GM10248 (cell line): ENCODE data around the gene GPAM.
A peak's percentile ranks its signal among the peaks of the same experiment; 100 is the strongest.

Experiments
- CTCF ChIA-PET: fragments of 300-600 bp; sonication (Branson Sonifier 250); formaldehyde crosslinking; extraction: SDS; loops from one replicate; lab custom pipeline; 2021; ENCODE audit warnings: antibody characterized with exemption; lab: Yijun Ruan, JAX
- POLR2A ChIA-PET: fragments of 350-650 bp; sonication (Branson Sonifier 250); formaldehyde crosslinking; extraction: SDS; loops from one replicate; lab custom pipeline; 2020; ENCODE audit warnings: antibody characterized with exemption; lab: Yijun Ruan, JAX
- DNase-seq: peaks from one replicate; pipeline ENCODE4 v3.0.0; 2012; ENCODE audit errors: extremely low spot score
- TF ChIP-seq, protein P1 (sequence below): IDR thresholded peaks from 2 replicates; pipeline ENCODE4 v1.5.1; 2012; ENCODE audit warnings: mild to moderate bottlenecking, low read depth; ENCODE audit errors: extremely low read depth, missing control alignments, control extremely low read depth

GPAM gene

DNA sequence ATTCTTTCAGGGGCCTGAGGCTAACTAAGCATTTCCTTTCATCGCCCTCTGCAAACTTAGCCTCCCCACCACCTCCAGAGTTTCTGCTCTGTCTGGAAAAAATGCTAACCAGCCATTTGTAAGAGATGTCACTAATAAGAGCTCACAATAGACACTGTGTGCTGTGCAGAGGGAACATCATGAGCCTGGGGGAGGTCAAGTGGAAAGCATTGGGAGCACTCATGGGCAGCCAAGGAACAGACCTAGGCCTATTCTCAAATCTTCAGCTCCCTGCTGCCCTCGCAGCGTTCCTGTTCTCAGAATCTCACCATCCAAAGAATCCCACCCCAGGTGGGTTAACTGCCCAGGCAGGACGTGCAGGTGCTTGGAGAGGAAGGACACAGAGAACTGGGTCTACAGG is 27.1 kb upstream of the GPAM start:
- ChIA-PET CTCF (interaction anchor here (0.6 to 1.5 kb wide), 3 partner anchors 10 to 70 kb away, joined by 3 read pairs; no protein-coding TSS in a partner anchor), POLR2A (no interaction called here)
- no peak for DNase-seq
- TF ChIP-seq, protein P1, sequence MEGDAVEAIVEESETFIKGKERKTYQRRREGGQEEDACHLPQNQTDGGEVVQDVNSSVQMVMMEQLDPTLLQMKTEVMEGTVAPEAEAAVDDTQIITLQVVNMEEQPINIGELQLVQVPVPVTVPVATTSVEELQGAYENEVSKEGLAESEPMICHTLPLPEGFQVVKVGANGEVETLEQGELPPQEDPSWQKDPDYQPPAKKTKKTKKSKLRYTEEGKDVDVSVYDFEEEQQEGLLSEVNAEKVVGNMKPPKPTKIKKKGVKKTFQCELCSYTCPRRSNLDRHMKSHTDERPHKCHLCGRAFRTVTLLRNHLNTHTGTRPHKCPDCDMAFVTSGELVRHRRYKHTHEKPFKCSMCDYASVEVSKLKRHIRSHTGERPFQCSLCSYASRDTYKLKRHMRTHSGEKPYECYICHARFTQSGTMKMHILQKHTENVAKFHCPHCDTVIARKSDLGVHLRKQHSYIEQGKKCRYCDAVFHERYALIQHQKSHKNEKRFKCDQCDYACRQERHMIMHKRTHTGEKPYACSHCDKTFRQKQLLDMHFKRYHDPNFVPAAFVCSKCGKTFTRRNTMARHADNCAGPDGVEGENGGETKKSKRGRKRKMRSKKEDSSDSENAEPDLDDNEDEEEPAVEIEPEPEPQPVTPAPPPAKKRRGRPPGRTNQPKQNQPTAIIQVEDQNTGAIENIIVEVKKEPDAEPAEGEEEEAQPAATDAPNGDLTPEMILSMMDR, result no peak

DNA sequence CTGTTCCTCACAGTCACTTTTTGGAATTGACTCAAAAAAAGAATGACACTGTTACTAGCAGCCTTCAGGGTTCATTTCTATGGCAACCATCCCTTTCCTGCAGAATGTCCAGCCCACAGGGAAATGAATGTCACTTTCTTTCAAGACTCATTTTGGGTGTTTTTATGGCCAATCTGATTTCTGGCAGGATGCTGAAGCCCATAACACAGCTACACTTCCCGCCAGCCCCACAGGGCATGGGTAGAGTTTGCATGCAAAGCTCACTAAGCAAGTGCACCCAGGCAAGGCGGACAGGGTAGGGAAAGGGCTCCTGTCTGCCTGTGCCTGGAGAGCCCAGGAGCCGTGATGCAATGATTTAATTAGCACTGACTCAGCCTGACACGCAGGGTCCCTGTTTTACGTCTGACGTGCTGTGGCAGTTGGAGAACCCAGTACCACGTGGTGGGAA is 26.1 kb upstream of the GPAM start:
- ChIA-PET POLR2A (no interaction called here), CTCF (interaction anchor here (1.3 to 1.5 kb wide), 2 partner anchors 9 to 11 kb away, joined by 3 read pairs; no protein-coding TSS in a partner anchor)
- TF ChIP-seq, protein P1, result no peak
- no peak for DNase-seq

GRCh38 chr10:112208997-112209396 is 25.4 kb upstream of the GPAM start:
- POLR2A ChIA-PET, result no interaction called here
- CTCF ChIA-PET, result interaction anchor here (1.1 to 1.5 kb wide), 3 partner anchors 11 to 100 kb away, joined by 3 read pairs; no protein-coding TSS in a partner anchor
- TF ChIP-seq, protein P1, result no peak
- no peak for DNase-seq

DNA sequence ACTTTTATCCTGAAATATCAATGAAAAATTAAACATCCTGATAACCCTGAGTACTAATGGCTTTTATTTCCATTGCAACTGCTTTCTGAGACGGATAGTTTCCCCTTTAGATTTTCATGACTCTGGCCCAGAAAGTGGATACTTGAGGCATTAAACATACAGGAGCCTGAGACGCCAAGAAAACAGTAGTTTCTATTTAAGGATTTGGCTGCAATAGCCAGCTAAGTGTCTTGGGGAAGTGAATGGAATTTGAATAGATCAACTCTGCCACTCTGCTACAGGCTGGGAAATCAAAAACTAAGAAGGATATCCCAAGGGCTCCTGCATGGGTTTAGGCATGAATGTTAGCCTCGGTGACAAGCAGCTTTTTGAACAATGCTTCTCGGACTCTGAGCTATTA is 24.7 kb upstream of the GPAM start:
- ChIA-PET CTCF (interaction anchor here (1.1 to 1.5 kb wide), 2 partner anchors 71 to 100 kb away, joined by 3 read pairs; no protein-coding TSS in a partner anchor), POLR2A (no interaction called here)
- TF ChIP-seq, protein P1, result no peak
- no peak for DNase-seq

- TF ChIP-seq, protein P1, result no peak
- CTCF ChIA-PET, result no interaction called here
- peak; percentile 42 for DNase-seq
- POLR2A ChIA-PET, result no interaction called here
Observed at GRCh38 chr10:112203328-112204076, 19.9 kb upstream of the GPAM start.

DNA sequence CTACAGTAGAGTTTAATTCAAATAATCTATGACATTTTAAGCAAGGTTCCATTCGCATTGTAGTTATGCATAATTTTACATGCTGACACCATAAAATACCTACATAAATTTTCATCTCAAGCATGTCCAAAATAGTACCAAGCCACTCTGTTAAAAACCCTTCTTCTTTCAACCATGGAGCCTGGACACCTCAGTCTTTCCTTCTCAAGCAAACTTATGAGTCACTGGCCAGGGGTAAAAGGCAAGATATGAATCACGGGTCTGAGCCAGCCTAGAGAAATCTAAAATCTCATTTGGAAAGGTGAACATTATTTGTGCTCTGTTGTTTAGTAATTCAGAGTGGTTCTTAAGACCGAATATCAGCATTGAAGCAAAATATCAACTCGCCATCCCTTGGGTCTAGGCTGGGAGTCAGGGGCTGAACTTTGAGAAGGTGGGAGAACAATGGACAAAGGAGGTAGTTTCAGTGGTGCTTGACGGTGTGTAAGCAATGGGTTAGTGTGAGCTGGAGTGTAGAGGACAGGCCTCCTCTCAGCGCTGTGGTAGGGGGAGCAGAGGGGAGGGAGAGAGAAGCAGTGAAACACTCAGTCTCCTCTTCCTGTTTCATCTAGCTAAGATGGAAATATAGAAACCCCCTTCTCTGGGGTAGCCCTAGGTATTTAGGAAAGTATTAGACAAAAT is 19.1 kb upstream of the GPAM start:
- DNase-seq, result peak; percentile 44
- ChIA-PET POLR2A (no interaction called here), CTCF (no interaction called here)
- TF ChIP-seq, protein P1, result no peak
